WTC11 (cell line): ENCODE data around the gene ORAI2. TPM values are rescaled to one million over a fixed set of nuclear protein-coding genes. Genes with fewer than 3 reads are reported as not detected.
A peak's percentile ranks its signal among the peaks of the same experiment; 100 is the strongest.

Experiments
- ATAC-seq: fragments of 200-7000 bp; cut with Tn5 transposase; 2 replicates; pipeline ENCODE4 v1.10.0; 2021; ENCODE audit warnings: mild to moderate bottlenecking, moderate library complexity
- CTCF ChIA-PET: fragments of 300-600 bp; sonication (Branson Sonifier 250); formaldehyde crosslinking; loops from one replicate; lab custom pipeline; 2021; ENCODE audit warnings: antibody characterized with exemption; lab: Charles Lee
- POLR2A ChIA-PET: fragments of 350-600 bp; sonication (Branson Sonifier 250); formaldehyde crosslinking; loops from one replicate; lab custom pipeline; 2021; ENCODE audit warnings: antibody characterized with exemption; lab: Charles Lee
- DNase-seq: peaks from one replicate; pipeline ENCODE4 v3.0.0; 2021; ENCODE audit warnings: low spot score
- H3K27ac Mint-ChIP-seq: 2 replicates; pipeline ENCODE4 v1.8.0; 2021; ENCODE audit warnings: mixed read lengths
- H3K27me3 Mint-ChIP-seq: 2 replicates; pipeline ENCODE4 v1.8.0; 2021; ENCODE audit warnings: low read depth, mild to moderate bottlenecking, moderate library complexity, mixed read lengths
- H3K36me3 Mint-ChIP-seq: 2 replicates; pipeline ENCODE4 v1.8.0; 2021; ENCODE audit warnings: mixed read lengths
- H3K4me1 Mint-ChIP-seq: 2 replicates; pipeline ENCODE4 v1.8.0; 2022; ENCODE audit warnings: mixed read lengths
- H3K4me3 Mint-ChIP-seq: 2 replicates; pipeline ENCODE4 v1.8.0; 2021; ENCODE audit warnings: mild to moderate bottlenecking, moderate library complexity, mixed read lengths
- H3K9me3 Mint-ChIP-seq: 2 replicates; pipeline ENCODE4 v1.8.0; 2021; ENCODE audit warnings: mixed read lengths
- ARID4B ChIP-seq: sonication (generic); formaldehyde crosslinking; IDR thresholded peaks from 2 replicates; pipeline ENCODE4 v1.8.0; 2023; ENCODE audit warnings: missing genetic modification reagents, mild to moderate bottlenecking, borderline replicate concordance
- GRHL2 ChIP-seq: fragments of 250-450 bp; sonication (Bioruptor Pico); IDR thresholded peaks from 2 replicates; pipeline ENCODE4 v1.8.0; 2022; ENCODE audit warnings: mild to moderate bottlenecking, moderate library complexity; ENCODE audit not compliant: insufficient replicate concordance, severe bottlenecking
- JAZF1 ChIP-seq: fragments of 250-450 bp; sonication (Bioruptor Pico); IDR thresholded peaks from 2 replicates; pipeline ENCODE4 v1.9.0; 2021; ENCODE audit warnings: moderate library complexity, mild to moderate bottlenecking, inconsistent platforms
- MAX ChIP-seq: sonication (generic); formaldehyde crosslinking; IDR thresholded peaks from 2 replicates; pipeline ENCODE4 v1.8.0; 2022; ENCODE audit warnings: mild to moderate bottlenecking, missing genetic modification reagents
- MYBL2 ChIP-seq: sonication (generic); formaldehyde crosslinking; IDR thresholded peaks from 2 replicates; pipeline ENCODE4 v1.8.1; 2023; ENCODE audit warnings: mild to moderate bottlenecking, moderate library complexity, missing genetic modification reagents
- OVOL2 ChIP-seq: fragments of 250-450 bp; sonication (Bioruptor Pico); IDR thresholded peaks from 2 replicates; pipeline ENCODE4 v1.9.0; 2021; ENCODE audit warnings: mild to moderate bottlenecking, borderline replicate concordance
- SMAD4 ChIP-seq: sonication (generic); formaldehyde crosslinking; IDR thresholded peaks from 2 replicates; pipeline ENCODE4 v1.8.0; 2022; ENCODE audit warnings: mild to moderate bottlenecking, missing genetic modification reagents
- SP1 ChIP-seq: sonication (generic); formaldehyde crosslinking; conservative IDR thresholded peaks from 2 replicates; pipeline ENCODE4 v1.8.1; 2022; ENCODE audit warnings: missing genetic modification reagents
- ZNF138 ChIP-seq: sonication (generic); formaldehyde crosslinking; conservative IDR thresholded peaks from 2 replicates; pipeline ENCODE4 v1.8.1; 2022; ENCODE audit warnings: mild to moderate bottlenecking, moderate library complexity, missing genetic modification reagents
- ZNF219 ChIP-seq: sonication (generic); formaldehyde crosslinking; IDR thresholded peaks from 2 replicates; pipeline ENCODE4 v1.8.0; 2023; ENCODE audit warnings: missing genetic modification reagents, mild to moderate bottlenecking, borderline replicate concordance
- ZNF416 ChIP-seq: fragments of 250-450 bp; sonication (Bioruptor Pico); IDR thresholded peaks from 2 replicates; pipeline ENCODE4 v1.9.0; 2021; ENCODE audit warnings: mild to moderate bottlenecking, inconsistent platforms
- ZNF425 ChIP-seq: fragments of 250-450 bp; sonication (Bioruptor Pico); conservative IDR thresholded peaks from 2 replicates; pipeline ENCODE4 v1.9.0; 2021; ENCODE audit warnings: mild to moderate bottlenecking
- ZNF532 ChIP-seq: fragments of 250-450 bp; sonication (Bioruptor Pico); IDR thresholded peaks from 2 replicates; pipeline ENCODE4 v1.9.0; 2021; ENCODE audit warnings: mild to moderate bottlenecking, borderline replicate concordance
- ZNF671 ChIP-seq: fragments of 250-450 bp; sonication (Bioruptor Pico); IDR thresholded peaks from 2 replicates; pipeline ENCODE4 v1.8.0; 2021; ENCODE audit warnings: mild to moderate bottlenecking
- total RNA-seq: library from RNA; stranded (reverse); gene quantifications from 3 replicates; pipeline ENCODE4 v1.2.3, GENCODE V29; 2021
- TF ChIP-seq, protein P1 (sequence below): sonication (generic); formaldehyde crosslinking; IDR thresholded peaks from 2 replicates; pipeline ENCODE4 v1.8.1; 2023; ENCODE audit warnings: mild to moderate bottlenecking, missing genetic modification reagents, borderline replicate concordance
- TF ChIP-seq, protein P2 (sequence below): sonication (generic); formaldehyde crosslinking; IDR thresholded peaks from 2 replicates; pipeline ENCODE4 v1.8.1; 2023; ENCODE audit warnings: mild to moderate bottlenecking, missing genetic modification reagents, moderate library complexity

The ORAI2 gene
- total RNA-seq, 1 experiment from 2014 or later, result 22.2 TPM

GRCh38 chr7:102427019-102427405 lies 6.4 kb upstream of the ORAI2 start:
- H3K27me3 Mint-ChIP-seq, result no peaks in the 10 kb centered on the region
- H3K4me1 Mint-ChIP-seq, result peaks cover 27% of the 10 kb centered on the region
- no peak for DNase-seq
- ChIA-PET POLR2A (no interaction called here), CTCF (interaction anchor here (1.3 kb wide), 1 partner anchor 28 kb away, joined by 3 read pairs; no protein-coding TSS in a partner anchor)
- no peak overlapping the region for H3K27ac Mint-ChIP-seq
- TF ChIP-seq ZNF425 (CRISPR knock-in tag) (no peak), ZNF219 (CRISPR knock-in tag) (no peak), MYBL2 (CRISPR knock-in tag) (no peak), JAZF1 (no peak), OVOL2 (CRISPR knock-in tag) (no peak), ZNF416 (no peak), ZNF671 (CRISPR knock-in tag) (no peak), SMAD4 (CRISPR knock-in tag) (no peak), SP1 (CRISPR knock-in tag) (no peak)
- TF ChIP-seq, protein P1, sequence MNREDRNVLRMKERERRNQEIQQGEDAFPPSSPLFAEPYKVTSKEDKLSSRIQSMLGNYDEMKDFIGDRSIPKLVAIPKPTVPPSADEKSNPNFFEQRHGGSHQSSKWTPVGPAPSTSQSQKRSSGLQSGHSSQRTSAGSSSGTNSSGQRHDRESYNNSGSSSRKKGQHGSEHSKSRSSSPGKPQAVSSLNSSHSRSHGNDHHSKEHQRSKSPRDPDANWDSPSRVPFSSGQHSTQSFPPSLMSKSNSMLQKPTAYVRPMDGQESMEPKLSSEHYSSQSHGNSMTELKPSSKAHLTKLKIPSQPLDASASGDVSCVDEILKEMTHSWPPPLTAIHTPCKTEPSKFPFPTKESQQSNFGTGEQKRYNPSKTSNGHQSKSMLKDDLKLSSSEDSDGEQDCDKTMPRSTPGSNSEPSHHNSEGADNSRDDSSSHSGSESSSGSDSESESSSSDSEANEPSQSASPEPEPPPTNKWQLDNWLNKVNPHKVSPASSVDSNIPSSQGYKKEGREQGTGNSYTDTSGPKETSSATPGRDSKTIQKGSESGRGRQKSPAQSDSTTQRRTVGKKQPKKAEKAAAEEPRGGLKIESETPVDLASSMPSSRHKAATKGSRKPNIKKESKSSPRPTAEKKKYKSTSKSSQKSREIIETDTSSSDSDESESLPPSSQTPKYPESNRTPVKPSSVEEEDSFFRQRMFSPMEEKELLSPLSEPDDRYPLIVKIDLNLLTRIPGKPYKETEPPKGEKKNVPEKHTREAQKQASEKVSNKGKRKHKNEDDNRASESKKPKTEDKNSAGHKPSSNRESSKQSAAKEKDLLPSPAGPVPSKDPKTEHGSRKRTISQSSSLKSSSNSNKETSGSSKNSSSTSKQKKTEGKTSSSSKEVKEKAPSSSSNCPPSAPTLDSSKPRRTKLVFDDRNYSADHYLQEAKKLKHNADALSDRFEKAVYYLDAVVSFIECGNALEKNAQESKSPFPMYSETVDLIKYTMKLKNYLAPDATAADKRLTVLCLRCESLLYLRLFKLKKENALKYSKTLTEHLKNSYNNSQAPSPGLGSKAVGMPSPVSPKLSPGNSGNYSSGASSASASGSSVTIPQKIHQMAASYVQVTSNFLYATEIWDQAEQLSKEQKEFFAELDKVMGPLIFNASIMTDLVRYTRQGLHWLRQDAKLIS, result no peak
- TF ChIP-seq, protein P2, sequence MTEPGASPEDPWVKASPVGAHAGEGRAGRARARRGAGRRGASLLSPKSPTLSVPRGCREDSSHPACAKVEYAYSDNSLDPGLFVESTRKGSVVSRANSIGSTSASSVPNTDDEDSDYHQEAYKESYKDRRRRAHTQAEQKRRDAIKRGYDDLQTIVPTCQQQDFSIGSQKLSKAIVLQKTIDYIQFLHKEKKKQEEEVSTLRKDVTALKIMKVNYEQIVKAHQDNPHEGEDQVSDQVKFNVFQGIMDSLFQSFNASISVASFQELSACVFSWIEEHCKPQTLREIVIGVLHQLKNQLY, result no peak
- no peak for ATAC-seq
- H3K9me3 Mint-ChIP-seq, result no peaks in the 10 kb centered on the region
- no peak overlapping the region for H3K4me3 Mint-ChIP-seq
- H3K36me3 Mint-ChIP-seq, result peaks cover 27% of the 10 kb centered on the region

GRCh38 chr7:102429141-102429899 lies 4.1 kb upstream of the ORAI2 start:
- H3K27ac Mint-ChIP-seq, result peak overlapping the region; percentile 2; the same call in 1 of the 2 replicates
- H3K27me3 Mint-ChIP-seq, result no peaks in the 10 kb centered on the region
- H3K9me3 Mint-ChIP-seq, result no peaks in the 10 kb centered on the region
- H3K4me1 Mint-ChIP-seq, result peaks cover 24% of the 10 kb centered on the region
- peaks cover 26% of the 10 kb centered on the region for H3K36me3 Mint-ChIP-seq
- H3K4me3 Mint-ChIP-seq, result no peak overlapping the region
- no peak for DNase-seq
- POLR2A ChIA-PET, result no interaction called here
- CTCF ChIA-PET, result interaction anchor here (0.5 to 2.0 kb wide), 3 partner anchors 17 to 130 kb away, joined by 3 to 7 read pairs (median 4); no protein-coding TSS in a partner anchor
- no peak for ATAC-seq
- no peak for TF ChIP-seq ZNF138 (CRISPR knock-in tag)
- TF ChIP-seq ZNF532 (CRISPR knock-in tag), result no peak
- TF ChIP-seq ARID4B (CRISPR knock-in tag), result no peak
- no peak for TF ChIP-seq MAX (CRISPR knock-in tag)
- no peak for TF ChIP-seq SMAD4 (CRISPR knock-in tag)
- no peak for TF ChIP-seq GRHL2
